Keratinocyte (primary cell): ENCODE data around the gene CMIP.

Source experiments
- CTCF ChIP-seq, 3 experiments: IDR thresholded peaks in 1 of 3; conservative IDR thresholded peaks in 1 of 3; optimal IDR thresholded peaks in 1 of 3; 2 replicates in 2 of 3; 3 replicates in 1 of 3; pipeline versions ENCODE3 to v1.5.1; 2011; ENCODE audit warnings: low read length in 3 of 3, mild to moderate bottlenecking in 3 of 3, moderate library complexity in 2 of 3, control low read depth in 1 of 3, inconsistent platforms in 1 of 3; ENCODE audit not compliant: insufficient read depth in 2 of 3; ENCODE audit errors: extremely low read depth in 1 of 3
- EZH2 ChIP-seq: IDR thresholded peaks from one replicate; pipeline ENCODE4 v1.6.1; 2012; ENCODE audit warnings: inconsistent platforms, mild to moderate bottlenecking, low read length, moderate library complexity

- TF ChIP-seq CTCF (optimal IDR thresholded peaks at IDR 0.05 in 1 of 3, IDR thresholded peaks at IDR 0.05 in 1 of 3, conservative IDR thresholded peaks at IDR 0.05 in 1 of 3; ENCODE audit: extremely low read depth in 1 of 3, insufficient read depth in 2 of 3, low read length in 3 of 3) (no peak), EZH2 (no peak)
Observed at GRCh38 chr16:81606039-81606438, 161.4 kb downstream of the CMIP start.
